GM21786 (cell line): ENCODE data around the gene MRPS10.
"Not testable (repeated sequence)": the region's sequence is repeated elsewhere in the genome, so short reads cannot be mapped to it uniquely, and the experiment has no call there.

Experiments used
- ATAC-seq: cut with Tn5 transposase; IDR thresholded peaks from one replicate; pipeline ENCODE4 v1.9.1; 2021; ENCODE audit not compliant: unreplicated experiment

The MRPS10 gene

GRCh38 chr6:42179261-42179944 is 38.3 kb downstream of the MRPS10 start:
- ATAC-seq: no peak

GRCh38 chr6:42177514-42178364 is 39.9 kb downstream of the MRPS10 start:
- no peak for ATAC-seq

DNA sequence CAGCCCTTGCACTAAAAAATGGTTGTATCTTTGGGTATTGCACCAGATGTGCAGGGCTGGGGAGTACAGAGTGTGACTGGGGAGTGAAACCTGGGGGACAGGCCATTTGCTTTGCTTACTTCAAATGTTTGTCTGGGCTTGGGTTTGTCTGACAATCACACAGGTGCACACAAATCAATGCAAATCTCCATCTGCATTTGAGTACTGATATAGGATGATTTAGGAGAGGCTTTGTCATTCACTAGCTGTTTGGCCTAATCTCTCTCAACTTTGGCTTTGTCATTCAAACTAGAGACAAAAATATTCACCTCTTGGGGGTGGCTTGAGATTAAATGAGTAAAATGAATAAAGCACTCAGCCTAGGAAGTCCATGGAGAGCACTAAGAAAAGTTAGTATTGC is 40.7 kb downstream of the MRPS10 start:
- ATAC-seq: no peak

GRCh38 chr6:42175860-42176259 is 41.8 kb downstream of the MRPS10 start:
- no peak for ATAC-seq

GRCh38 chr6:42173101-42173500 is 44.6 kb downstream of the MRPS10 start, which contains the start of gene GUCA1A:
Gene GUCA1A (plus strand): TSS chr6:42173364. CDS start chr6:42173614, 250 bp downstream.
- ATAC-seq: no peak

GRCh38 chr6:42171813-42172581 is 45.7 kb downstream of the MRPS10 start:
- ATAC-seq: no peak

- not testable (repeated sequence) for ATAC-seq
Observed at GRCh38 chr6:42169780-42170179, 47.9 kb downstream of the MRPS10 start.

DNA sequence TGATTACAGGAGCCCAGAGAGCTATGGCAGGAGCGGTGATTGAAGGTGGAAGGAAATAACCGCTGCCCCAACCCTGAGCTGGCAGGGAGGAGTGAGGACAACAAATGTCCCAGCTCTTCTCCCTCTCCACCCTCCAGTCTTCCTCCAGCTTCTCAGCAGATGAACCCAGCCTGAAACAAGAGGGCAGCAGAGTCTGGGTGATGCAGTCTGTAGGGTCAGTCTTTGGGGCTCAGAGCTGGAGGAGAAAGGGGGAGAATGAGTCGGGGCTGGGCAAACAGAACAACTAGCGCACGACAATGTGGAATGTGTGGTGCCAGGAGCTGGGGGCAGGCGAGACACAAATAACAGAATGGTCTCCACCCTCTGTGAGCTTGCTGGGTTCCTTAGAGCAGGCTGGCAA is 49.0 kb downstream of the MRPS10 start:
- no peak for ATAC-seq

DNA sequence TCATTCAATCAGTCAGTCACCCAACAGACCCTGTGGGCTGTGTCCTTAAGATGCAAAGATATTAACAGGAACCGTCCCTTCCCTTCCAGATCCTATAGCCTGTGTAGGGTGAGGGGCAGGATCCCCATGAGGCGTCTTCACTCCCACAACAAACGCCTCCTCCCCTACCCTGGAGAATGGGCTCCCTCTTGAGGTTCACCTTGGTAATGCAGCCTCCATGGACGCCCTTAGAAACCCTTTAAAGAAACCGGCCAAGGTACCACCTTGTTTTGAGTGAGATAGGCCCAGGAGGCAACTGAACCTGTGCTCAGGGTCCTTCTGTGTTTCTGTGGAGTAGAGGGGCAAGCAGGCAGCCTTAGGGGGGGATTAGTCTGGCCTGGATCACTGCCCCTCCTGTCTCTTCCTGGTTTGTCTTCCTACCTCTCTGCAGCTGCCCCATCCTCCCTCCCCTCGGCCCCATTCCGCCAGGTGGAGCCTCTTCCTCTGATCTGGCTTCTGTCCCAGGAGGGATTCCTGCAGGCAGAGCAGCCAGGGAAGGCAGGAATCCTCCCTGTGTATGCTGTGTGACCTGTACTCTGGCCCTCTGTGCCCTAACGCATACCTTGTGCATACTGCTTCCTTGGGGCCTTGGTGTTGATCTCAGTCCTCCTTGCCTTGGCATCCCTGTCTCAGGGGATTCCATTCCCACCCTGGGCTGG is 51.1 kb downstream of the MRPS10 start:
- ATAC-seq: no peak

DNA sequence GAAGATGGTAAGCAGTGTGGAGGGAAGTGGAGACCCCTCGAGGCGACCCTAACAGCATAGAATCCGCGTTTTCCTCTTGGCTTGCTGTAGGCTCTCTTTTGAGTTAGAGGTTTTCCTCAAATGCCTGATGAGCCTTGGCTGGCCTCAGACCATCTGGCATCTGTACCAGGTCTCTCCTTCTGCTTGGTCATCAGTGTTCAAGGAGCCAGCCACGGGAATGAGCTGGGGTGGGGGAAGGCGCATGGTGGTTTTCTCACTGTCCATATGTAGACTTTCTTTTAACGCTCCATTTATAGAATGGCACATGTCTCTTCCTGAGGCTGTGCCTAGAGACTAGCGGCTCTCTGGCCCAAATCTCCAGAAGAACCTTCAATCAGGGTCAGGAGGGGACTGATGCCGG is 52.6 kb downstream of the MRPS10 start:
- ATAC-seq: no peak

DNA sequence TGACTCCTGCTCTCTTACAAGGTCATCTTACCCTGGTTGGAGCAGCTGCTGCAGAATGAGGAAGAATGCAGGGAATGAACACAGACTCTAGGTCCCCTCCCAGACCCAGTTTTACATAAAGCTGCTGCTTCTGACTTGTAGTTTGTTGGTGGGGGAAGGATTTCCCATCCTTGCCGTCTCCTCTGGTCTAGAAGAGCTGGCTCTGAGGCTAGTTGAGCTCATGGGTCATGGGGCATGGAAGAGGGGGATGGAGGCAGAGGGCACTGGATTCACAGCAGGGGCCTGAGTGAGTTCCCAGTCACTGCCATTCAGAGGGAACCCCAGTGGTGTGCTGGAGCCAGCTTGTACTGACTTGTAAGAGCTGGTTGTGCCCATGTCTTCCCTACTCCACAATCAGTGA is 53.7 kb downstream of the MRPS10 start:
- ATAC-seq: no peak

GRCh38 chr6:42162812-42163211 is 54.8 kb downstream of the MRPS10 start:
- no peak for ATAC-seq

- no peak for ATAC-seq
Observed at GRCh38 chr6:42162384-42162783, 55.3 kb downstream of the MRPS10 start.

GRCh38 chr6:42159431-42160024 is 58.1 kb downstream of the MRPS10 start:
- ATAC-seq: no peak

DNA sequence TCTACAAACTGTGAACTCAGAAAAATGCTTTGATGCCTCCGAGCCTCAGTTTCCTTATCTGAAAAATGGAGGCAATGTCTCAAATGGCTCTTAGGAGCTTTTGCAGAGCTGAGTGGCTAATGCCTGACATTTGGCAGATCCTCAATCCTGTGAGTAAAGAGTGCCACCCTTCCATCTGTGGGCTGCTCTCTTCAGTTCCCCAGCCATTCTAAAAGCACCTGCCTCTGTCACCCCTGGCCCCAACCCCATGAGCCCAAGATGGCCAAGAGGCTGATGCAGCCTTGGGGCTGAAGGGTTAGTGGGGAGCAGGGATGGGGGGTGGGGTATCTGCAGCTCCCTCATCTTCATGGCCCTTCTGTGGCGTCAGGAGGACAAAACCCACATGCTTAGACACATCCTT is 59.0 kb downstream of the MRPS10 start:
- ATAC-seq: no peak

DNA sequence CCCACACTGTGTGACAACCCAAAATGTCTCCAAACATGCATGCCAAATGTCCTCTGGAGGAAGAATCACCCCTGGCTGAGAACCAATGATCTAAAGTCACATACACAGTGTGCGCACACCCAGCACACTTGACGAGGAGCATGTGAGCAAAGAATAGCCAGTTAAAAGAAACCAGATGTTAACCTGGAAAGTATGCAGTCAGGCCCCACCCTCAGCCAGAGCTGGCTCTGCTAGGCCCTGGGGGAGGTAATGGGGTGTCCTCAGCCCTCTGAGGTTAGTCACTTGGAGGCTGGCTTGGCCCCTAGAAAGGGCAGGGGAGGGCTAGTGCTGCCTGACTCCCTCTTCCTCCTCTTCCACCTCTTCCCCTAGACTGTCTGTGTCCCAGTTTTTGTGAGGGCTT is 59.6 kb downstream of the MRPS10 start:
- ATAC-seq: no peak
